Smooth muscle cell (in vitro differentiated cells): ENCODE measurements around the gene ZBED1. TPM values are rescaled to one million over a fixed set of nuclear protein-coding genes. Genes with fewer than 3 reads are reported as not detected.
"Not testable (repeated sequence)": the region's sequence is repeated elsewhere in the genome, so short reads cannot be mapped to it uniquely, and the experiment has no call there.

ENCODE experiments used
- DNase-seq: peaks from one replicate; lab custom pipeline; 2025; ENCODE audit not compliant: unreplicated experiment; lab: John Stamatoyannopoulos, UW
- H2AFZ ChIP-seq: fragments of 200-600 bp; sonication (generic); 2 replicates; pipeline ENCODE4 v1.6.0; 2016; ENCODE audit warnings: antibody characterized with exemption, low read depth, mild to moderate bottlenecking
- H3F3A ChIP-seq: fragments of 200-600 bp; sonication (generic); 2 replicates; pipeline ENCODE4 v1.6.0; 2017; ENCODE audit warnings: antibody characterized with exemption, low read depth
- H3K27ac ChIP-seq: fragments of 200-600 bp; sonication (generic); 2 replicates; pipeline ENCODE4 v1.5.1; 2016; ENCODE audit warnings: low read depth, mild to moderate bottlenecking
- H3K27me3 ChIP-seq: fragments of 200-600 bp; sonication (generic); 2 replicates; pipeline ENCODE4 v1.6.1; 2016; ENCODE audit warnings: low read depth, mild to moderate bottlenecking
- H3K36me3 ChIP-seq: fragments of 200-600 bp; sonication (generic); 2 replicates; pipeline ENCODE4 v1.5.1; 2016; ENCODE audit warnings: low read depth
- H3K4me1 ChIP-seq: fragments of 200-600 bp; sonication (generic); 2 replicates; pipeline ENCODE4 v1.5.1; 2016; ENCODE audit warnings: low read depth
- H3K4me2 ChIP-seq: fragments of 200-600 bp; sonication (generic); 2 replicates; pipeline ENCODE4 v1.6.0; 2016; ENCODE audit warnings: mild to moderate bottlenecking
- H3K4me3 ChIP-seq: fragments of 200-600 bp; sonication (generic); 2 replicates; pipeline ENCODE4 v1.5.1; 2016; ENCODE audit warnings: mild to moderate bottlenecking
- H3K79me2 ChIP-seq: fragments of 200-600 bp; sonication (generic); 2 replicates; pipeline ENCODE4 v1.6.0; 2016; ENCODE audit warnings: low read depth, mild to moderate bottlenecking
- H3K9ac ChIP-seq: fragments of 200-600 bp; sonication (generic); 2 replicates; pipeline ENCODE4 v1.6.0; 2016; ENCODE audit warnings: low read depth
- H3K9me3 ChIP-seq: fragments of 200-600 bp; sonication (generic); replicated peaks from 2 replicates; pipeline ENCODE4 v1.5.1; 2016; ENCODE audit warnings: low read depth
- H4K20me1 ChIP-seq: fragments of 200-600 bp; sonication (generic); 2 replicates; pipeline ENCODE4 v1.6.0; 2016; ENCODE audit warnings: low read depth
- WGBS: methylation state at CpG from one replicate; pipeline ENCODE4 v1.1.7; 2016; ENCODE audit warnings: low lambda C conversion rate; 5-methylcytosine and 5-hydroxymethylcytosine counted together
- polyA plus RNA-seq: library from polyadenylated mRNA; unstranded; fragments of >200 nt; fragmentation: Nextera tagmentation; extraction: Ambion mirVana; gene quantifications from 2 replicates; pipeline ENCODE4 v1.2.1, GENCODE V29; 2016
- total RNA-seq: library from RNA; depleted of rRNA; stranded (reverse); fragments of >200 nt; gene quantifications from 2 replicates; pipeline ENCODE4 v1.2.3, GENCODE V29; 2014
- TF ChIP-seq, protein P1 (sequence below): fragments of 200-600 bp; sonication (generic); IDR thresholded peaks from 2 replicates; pipeline ENCODE4 v1.5.1; 2017; ENCODE audit warnings: borderline replicate concordance, mild to moderate bottlenecking, antibody characterized with exemption; ENCODE audit not compliant: insufficient read depth, poor library complexity, severe bottlenecking

The ZBED1 gene
- total and polyA plus RNA-seq, 2 experiments from 2014 or later, result 19.0 to 23.6 TPM

- no peak overlapping the region for H3K27ac ChIP-seq
- no peak for DNase-seq
- H3K79me2 ChIP-seq, result peaks cover 38% of the 10 kb centered on the region
- no peak overlapping the region for H2AFZ ChIP-seq
- no peaks in the 10 kb centered on the region for H3K9me3 ChIP-seq
- H3K27me3 ChIP-seq, result no peaks in the 10 kb centered on the region
- peaks cover 9% of the 10 kb centered on the region for H3K4me1 ChIP-seq
- TF ChIP-seq, protein P1, sequence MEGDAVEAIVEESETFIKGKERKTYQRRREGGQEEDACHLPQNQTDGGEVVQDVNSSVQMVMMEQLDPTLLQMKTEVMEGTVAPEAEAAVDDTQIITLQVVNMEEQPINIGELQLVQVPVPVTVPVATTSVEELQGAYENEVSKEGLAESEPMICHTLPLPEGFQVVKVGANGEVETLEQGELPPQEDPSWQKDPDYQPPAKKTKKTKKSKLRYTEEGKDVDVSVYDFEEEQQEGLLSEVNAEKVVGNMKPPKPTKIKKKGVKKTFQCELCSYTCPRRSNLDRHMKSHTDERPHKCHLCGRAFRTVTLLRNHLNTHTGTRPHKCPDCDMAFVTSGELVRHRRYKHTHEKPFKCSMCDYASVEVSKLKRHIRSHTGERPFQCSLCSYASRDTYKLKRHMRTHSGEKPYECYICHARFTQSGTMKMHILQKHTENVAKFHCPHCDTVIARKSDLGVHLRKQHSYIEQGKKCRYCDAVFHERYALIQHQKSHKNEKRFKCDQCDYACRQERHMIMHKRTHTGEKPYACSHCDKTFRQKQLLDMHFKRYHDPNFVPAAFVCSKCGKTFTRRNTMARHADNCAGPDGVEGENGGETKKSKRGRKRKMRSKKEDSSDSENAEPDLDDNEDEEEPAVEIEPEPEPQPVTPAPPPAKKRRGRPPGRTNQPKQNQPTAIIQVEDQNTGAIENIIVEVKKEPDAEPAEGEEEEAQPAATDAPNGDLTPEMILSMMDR, result no peak
- peaks cover 71% of the 10 kb centered on the region for H4K20me1 ChIP-seq
- H3K4me2 ChIP-seq, result no peak overlapping the region
- WGBS, result 86% methylated on average over 6 of the region's 6 CpGs
- no peaks in the 10 kb centered on the region for H3K36me3 ChIP-seq
- H3K9ac ChIP-seq, result no peak overlapping the region
- no peaks in the 10 kb centered on the region for H3F3A ChIP-seq
- no peak overlapping the region for H3K4me3 ChIP-seq
Measured at GRCh38 chrX:2458309-2458708, 42.5 kb downstream of the ZBED1 start.

GRCh38 chrX:2457289-2458133 lies 43.3 kb downstream of the ZBED1 start:
- Histone ChIP-seq H3K4me2 (no peak overlapping the region), H3K36me3 (no peaks in the 10 kb centered on the region), H3F3A (no peaks in the 10 kb centered on the region), H3K4me1 (peaks cover 2% of the 10 kb centered on the region), H3K9me3 (no peaks in the 10 kb centered on the region), H3K4me3 (no peak overlapping the region), H4K20me1 (peaks cover 68% of the 10 kb centered on the region), H2AFZ (no peak overlapping the region), H3K27me3 (no peaks in the 10 kb centered on the region), H3K27ac (no peak overlapping the region), H3K79me2 (peaks cover 40% of the 10 kb centered on the region), H3K9ac (no peak overlapping the region)
- 93% methylated on average over 26 of the region's 26 CpGs for WGBS
- TF ChIP-seq, protein P1, result no peak
- DNase-seq, result no peak

GRCh38 chrX:2456091-2456490 lies 44.7 kb downstream of the ZBED1 start:
- H3K36me3 ChIP-seq, H3K9me3 ChIP-seq, H3K27me3 ChIP-seq, H2AFZ ChIP-seq, H3F3A ChIP-seq, DNase-seq, H3K4me3 ChIP-seq, H3K4me1 ChIP-seq, H3K9ac ChIP-seq, H3K27ac ChIP-seq, H3K4me2 ChIP-seq: not testable (repeated sequence)
- WGBS, result 92% methylated on average over 8 of the region's 8 CpGs
- Histone ChIP-seq H4K20me1 (peaks cover 64% of the 10 kb centered on the region), H3K79me2 (peaks cover 36% of the 10 kb centered on the region)

- H3K9me3 ChIP-seq, H2AFZ ChIP-seq, H3K4me1 ChIP-seq, H3K27ac ChIP-seq, H3K4me3 ChIP-seq, H3K36me3 ChIP-seq, H3K27me3 ChIP-seq, H3F3A ChIP-seq, H3K9ac ChIP-seq, DNase-seq, H3K4me2 ChIP-seq: not testable (repeated sequence)
- peaks cover 38% of the 10 kb centered on the region for H3K79me2 ChIP-seq
- WGBS, result 92% methylated on average over 9 of the region's 9 CpGs
- peaks cover 69% of the 10 kb centered on the region for H4K20me1 ChIP-seq
Measured at GRCh38 chrX:2454620-2455019, 46.2 kb downstream of the ZBED1 start.
